HCT116 (cell line): Measurements from ENCODE around the gene USH1C.

Experiments used
- CEBPB ChIP-seq: IDR thresholded peaks from 2 replicates; pipeline ENCODE4 v1.6.1; 2012; ENCODE audit warnings: low read depth
- CTCF ChIP-seq, 3 experiments: fragments of 200-600 bp in 1 of 3; sonication (generic) in 1 of 3; IDR thresholded peaks in 2 of 3; conservative IDR thresholded peaks in 1 of 3; 2 replicates each; pipeline ENCODE4 v1.5.1; 2012 to 2017; ENCODE audit warnings: low read depth in 2 of 3, low read length in 2 of 3, antibody characterized with exemption in 1 of 3, borderline replicate concordance in 1 of 3, control low read depth in 1 of 3, mild to moderate bottlenecking in 1 of 3, mixed read lengths in 1 of 3, mixed run types in 1 of 3, moderate library complexity in 1 of 3; ENCODE audit not compliant: insufficient read depth in 1 of 3
- ELF1 ChIP-seq: IDR thresholded peaks from 2 replicates; pipeline ENCODE4 v1.6.1; 2012; ENCODE audit warnings: low read depth, borderline replicate concordance
- EZH2phosphoT487 ChIP-seq: fragments of 200-600 bp; IDR thresholded peaks from 2 replicates; pipeline ENCODE4 v1.6.1; 2018; ENCODE audit warnings: antibody characterized with exemption, borderline replicate concordance
- MAX ChIP-seq: IDR thresholded peaks from 2 replicates; pipeline ENCODE4 v1.6.1; 2012
- POLR2A ChIP-seq: IDR thresholded peaks from 2 replicates; pipeline ENCODE4 v1.7.0; 2011; ENCODE audit warnings: borderline replicate concordance; ENCODE audit not compliant: insufficient read depth, insufficient read length; ENCODE audit errors: extremely low read depth
- POLR2AphosphoS5 ChIP-seq: IDR thresholded peaks from 2 replicates; pipeline ENCODE4 v1.6.1; 2011; ENCODE audit warnings: mild to moderate bottlenecking, low read depth, low read length, moderate library complexity
- RAD21 ChIP-seq: IDR thresholded peaks from 2 replicates; pipeline ENCODE4 v1.6.1; 2012; ENCODE audit warnings: low read depth, mild to moderate bottlenecking
- SIN3A ChIP-seq: IDR thresholded peaks from 2 replicates; pipeline ENCODE4 v1.6.1; 2012; ENCODE audit warnings: low read depth
- SP1 ChIP-seq: IDR thresholded peaks from 2 replicates; pipeline ENCODE4 v1.6.1; 2012; ENCODE audit warnings: low read depth
- YY1 ChIP-seq: IDR thresholded peaks from 2 replicates; pipeline ENCODE4 v1.6.1; 2011; ENCODE audit warnings: low read length, low read depth, moderate library complexity, mild to moderate bottlenecking; ENCODE audit not compliant: insufficient replicate concordance; ENCODE audit errors: extremely low read depth
- ZNF274 ChIP-seq: fragments of 200-500 bp; sonication (Bioruptor generic); IDR thresholded peaks from 2 replicates; pipeline ENCODE4 v1.6.1; 2014; ENCODE audit warnings: mild to moderate bottlenecking, low read depth, low read length, inconsistent platforms

- no peak for TF ChIP-seq CTCF (IDR thresholded peaks at IDR 0.05 in 2 of 3, conservative IDR thresholded peaks at IDR 0.05 in 1 of 3; ENCODE audit: borderline replicate concordance in 1 of 3, insufficient read depth in 1 of 3, low read depth in 2 of 3, low read length in 2 of 3)
- no peak for TF ChIP-seq ZNF274
- no peak for TF ChIP-seq POLR2AphosphoS5
- no peak for TF ChIP-seq SP1
- TF ChIP-seq MAX = no peak
- no peak for TF ChIP-seq EZH2phosphoT487
- no peak for TF ChIP-seq POLR2A
- no peak for TF ChIP-seq SIN3A
- no peak for TF ChIP-seq RAD21
- TF ChIP-seq YY1 = no peak
- no peak for TF ChIP-seq ELF1
- TF ChIP-seq CEBPB = no peak
Observed at GRCh38 chr11:17526326-17526725, 17.9 kb downstream of the USH1C start.
